Esophagus muscularis mucosa (tissue), 4 donors: ENCODE data around the gene PLEKHH3. TPM values are rescaled to one million over a fixed set of nuclear protein-coding genes. Genes with fewer than 3 reads are reported as not detected.

Experiments used
- DNase-seq: peaks from one replicate; pipeline ENCODE4 v3.0.0-alpha.2; 2017; ENCODE audit errors: extremely low spot score
- H3K27ac ChIP-seq, 4 donors: fragments of 200-600 bp; sonication (generic); replicated peaks in 1 of 4; 1 replicate in 3 of 4; 2 replicates in 1 of 4; pipeline ENCODE4 v1.5.1; 2016 to 2019; ENCODE audit warnings: mild to moderate bottlenecking in 1 of 4
- H3K27me3 ChIP-seq, 4 donors: fragments of 200-600 bp; sonication (generic); one replicate each; pipeline versions ENCODE4 v1.5.1 to v1.6.0; 2016 to 2019
- H3K36me3 ChIP-seq, 4 donors: fragments of 200-600 bp; sonication (generic); one replicate each; pipeline ENCODE4 v1.5.1; 2016 to 2019
- H3K4me1 ChIP-seq, 4 donors: fragments of 200-600 bp; sonication (generic); one replicate each; pipeline ENCODE4 v1.5.1; 2016 to 2019
- H3K4me3 ChIP-seq, 4 donors: fragments of 200-600 bp; sonication (generic); 1 replicate in 2 of 4; 2 replicates in 2 of 4; pipeline ENCODE4 v1.5.1; 2016 to 2019; ENCODE audit warnings: mild to moderate bottlenecking in 4 of 4, moderate library complexity in 1 of 4
- H3K9me3 ChIP-seq, 4 donors: fragments of 200-600 bp; sonication (generic); 1 replicate in 3 of 4; 2 replicates in 1 of 4; pipeline ENCODE4 v1.5.1; 2016 to 2019
- CTCF ChIP-seq, 3 experiments: fragments of 200-600 bp in 2 of 3; fragments of 450-650 bp in 1 of 3; sonication (generic) in 2 of 3; IDR thresholded peaks; one replicate each; pipeline ENCODE4 v1.5.1; 2017 to 2019; ENCODE audit warnings: antibody characterized with exemption in 3 of 3, mild to moderate bottlenecking in 2 of 3, moderate library complexity in 1 of 3
- EP300 ChIP-seq: sonication (generic); formaldehyde crosslinking; IDR thresholded peaks from one replicate; pipeline ENCODE4 v1.6.1; 2017; ENCODE audit warnings: antibody characterized with exemption
- POLR2A ChIP-seq: fragments of 450-650 bp; IDR thresholded peaks from one replicate; pipeline ENCODE4 v1.6.1; 2017; ENCODE audit warnings: antibody characterized with exemption, moderate library complexity, mild to moderate bottlenecking, low read depth
- POLR2AphosphoS5 ChIP-seq, 2 donors: sonication (generic); formaldehyde crosslinking; IDR thresholded peaks; one replicate each; pipeline ENCODE4 v1.6.1; 2017; ENCODE audit warnings: antibody characterized with exemption in 2 of 2
- WGBS: methylation state at CpG from one replicate; pipeline ENCODE4 v1.1.5; 2018; 5-methylcytosine and 5-hydroxymethylcytosine counted together
- intact Hi-C: fragments of 100-400 bp; cut with DNase I; formaldehyde crosslinking; loops from one replicate; pipeline ENCODE4 v1.15.1; 2023
- total RNA-seq, 4 donors: library from RNA; depleted of rRNA; stranded (reverse); fragments of >200 nt; gene quantifications; one replicate each; pipeline versions ENCODE4 v1.1.0 to v1.2.1, GENCODE V29; 2016

Gene PLEKHH3
- total RNA-seq, 4 donors from 2014 or later = 20.3 to 41.2 (median 27.3) TPM

DNA sequence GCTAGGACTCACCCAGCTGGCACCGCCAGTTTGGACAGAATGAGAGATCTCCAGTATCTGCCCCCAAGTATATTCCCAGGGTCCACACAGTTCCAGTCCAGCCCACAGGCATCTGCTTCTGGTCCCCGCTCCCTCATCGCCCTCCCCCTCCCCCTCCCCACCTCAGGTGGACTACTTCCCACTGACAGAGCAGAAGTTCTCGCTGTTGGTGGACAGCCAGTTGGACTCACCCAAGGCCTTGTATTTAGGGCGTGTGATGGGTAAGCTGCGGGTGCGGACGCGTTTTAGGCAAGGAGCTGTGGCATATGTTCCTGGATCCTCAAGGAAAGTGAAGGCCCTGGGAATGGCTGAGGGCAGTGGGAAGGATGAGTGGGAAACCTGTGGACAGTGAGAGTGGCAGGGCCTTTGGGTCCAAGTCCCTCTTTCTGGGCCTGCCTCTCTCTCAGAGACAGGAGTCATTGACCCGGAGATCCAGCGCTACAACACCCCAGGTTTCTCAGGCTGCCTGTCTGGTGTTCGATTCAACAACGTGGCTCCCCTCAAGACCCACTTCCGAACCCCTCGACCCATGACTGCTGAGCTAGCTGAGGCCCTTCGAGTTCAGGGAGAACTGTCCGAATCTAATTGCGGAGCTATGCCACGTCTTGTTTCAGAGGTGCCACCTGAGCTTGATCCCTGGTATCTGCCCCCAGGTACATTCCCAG lies 20.5 kb upstream of the PLEKHH3 start:
- TF ChIP-seq POLR2AphosphoS5 (IDR thresholded peaks at IDR 0.05) = no peak
- TF ChIP-seq EP300 = no peak
- TF ChIP-seq POLR2A = no peak
- TF ChIP-seq CTCF (IDR thresholded peaks at IDR 0.05) = no peak
- Histone ChIP-seq H3K27ac (no peak overlapping the region), H3K4me1 (peaks cover 9 to 14% (median 13%) of the 10 kb centered on the region in 4 donors), H3K27me3 (no peaks in the 10 kb centered on the region), H3K4me3 (no peak overlapping the region), H3K9me3 (no peaks in the 10 kb centered on the region), H3K36me3 (peaks cover 6 to 98% (median 78%) of the 10 kb centered on the region in 4 donors)
- no peak for DNase-seq
- intact Hi-C loops = no loop called here
- 93% methylated on average over 19 of the region's 19 CpGs for WGBS

- DNase-seq = no peak
- WGBS = 86% methylated on average over 6 of the region's 20 CpGs
- Histone ChIP-seq H3K9me3 (no peaks in the 10 kb centered on the region), H3K27me3 (no peaks in the 10 kb centered on the region), H3K27ac (no peak overlapping the region), H3K4me1 (peaks cover 9 to 14% (median 13%) of the 10 kb centered on the region in 4 donors), H3K36me3 (peaks cover 4 to 98% (median 77%) of the 10 kb centered on the region in 4 donors), H3K4me3 (no peak overlapping the region)
- intact Hi-C loops = no loop called here
- TF ChIP-seq CTCF (IDR thresholded peaks at IDR 0.05) (no peak), POLR2AphosphoS5 (IDR thresholded peaks at IDR 0.05) (no peak), EP300 (no peak), POLR2A (no peak)
Measured at GRCh38 chr17:42695500-42695899, 18.7 kb upstream of the PLEKHH3 start.

DNA sequence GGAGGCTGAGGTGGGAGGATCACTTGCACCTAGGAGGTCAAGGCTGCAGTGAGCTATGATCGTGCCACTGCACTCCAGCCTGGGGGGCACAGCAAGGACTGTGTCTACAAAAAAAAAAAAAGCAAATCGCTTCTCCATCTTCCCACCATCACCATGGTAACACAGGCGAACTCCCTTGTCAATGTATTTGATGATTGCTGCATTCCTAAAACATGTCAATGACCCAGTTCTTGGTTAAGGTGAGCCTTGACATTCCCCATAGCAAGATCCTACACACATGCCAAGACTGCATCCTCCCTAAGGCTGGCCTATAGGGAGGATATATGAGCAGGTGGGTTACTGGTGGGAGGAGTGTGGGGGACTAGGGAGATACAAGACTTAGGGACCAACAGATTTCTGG lies 17.7 kb upstream of the PLEKHH3 start:
- Histone ChIP-seq H3K9me3 (no peaks in the 10 kb centered on the region), H3K4me1 (peaks cover 9 to 11% (median 10%) of the 10 kb centered on the region in 4 donors), H3K36me3 (peaks cover 4 to 98% (median 71%) of the 10 kb centered on the region in 4 donors), H3K4me3 (no peak overlapping the region), H3K27ac (no peak overlapping the region), H3K27me3 (no peaks in the 10 kb centered on the region)
- intact Hi-C loops = no loop called here
- no peak for DNase-seq
- no peak for TF ChIP-seq CTCF (IDR thresholded peaks at IDR 0.05)
- no peak for TF ChIP-seq POLR2A
- no peak for TF ChIP-seq POLR2AphosphoS5 (IDR thresholded peaks at IDR 0.05)
- no peak for TF ChIP-seq EP300
- 86% methylated on average over 3 of the region's 3 CpGs for WGBS

GRCh38 chr17:42692489-42692888 lies 15.7 kb upstream of the PLEKHH3 start:
- TF ChIP-seq POLR2A (no peak), CTCF (IDR thresholded peaks at IDR 0.05) (no peak), POLR2AphosphoS5 (IDR thresholded peaks at IDR 0.05) (no peak), EP300 (no peak)
- peaks cover 4 to 100% (median 74%) of the 10 kb centered on the region in 4 donors for H3K36me3 ChIP-seq
- no peak overlapping the region for H3K4me3 ChIP-seq
- no peaks in the 10 kb centered on the region for H3K27me3 ChIP-seq
- no peaks in the 10 kb centered on the region for H3K4me1 ChIP-seq
- DNase-seq = no peak
- H3K9me3 ChIP-seq = no peaks in the 10 kb centered on the region
- no peak overlapping the region for H3K27ac ChIP-seq
- 79% methylated on average over 11 of the region's 11 CpGs for WGBS
- intact Hi-C loops = no loop called here
